Measurements from ENCODE around the gene HLA-C.

- TF ChIP-seq POLR2A (IDR thresholded peaks at IDR 0.05), result no peak
- no peak for TF ChIP-seq EP300 (IDR thresholded peaks at IDR 0.05)
These were observed 15.7 kb upstream of the HLA-C start for GRCh38 chr6:31287619-31288018.

Data from sigmoid colon (tissue), 4 donors.